GM18909 (cell line): Measurements from ENCODE around the gene TRPM2.
"Not testable (repeated sequence)": the region's sequence is repeated elsewhere in the genome, so short reads cannot be mapped to it uniquely, and the experiment has no call there.

Experiments
- ATAC-seq: cut with Tn5 transposase; IDR thresholded peaks from one replicate; pipeline ENCODE4 v1.9.1; 2021; ENCODE audit warnings: mild to moderate bottlenecking; ENCODE audit not compliant: unreplicated experiment, poor library complexity

Gene TRPM2

GRCh38 chr21:44351535-44352252, 1.7 kb upstream of the TRPM2 start:
- ATAC-seq: no peak

GRCh38 chr21:44352253-44352860, 1.1 kb upstream of the TRPM2 start:
- no peak for ATAC-seq

- no peak for ATAC-seq
Observed at GRCh38 chr21:44354001-44354405, 582 bp downstream of the TRPM2 start.

DNA sequence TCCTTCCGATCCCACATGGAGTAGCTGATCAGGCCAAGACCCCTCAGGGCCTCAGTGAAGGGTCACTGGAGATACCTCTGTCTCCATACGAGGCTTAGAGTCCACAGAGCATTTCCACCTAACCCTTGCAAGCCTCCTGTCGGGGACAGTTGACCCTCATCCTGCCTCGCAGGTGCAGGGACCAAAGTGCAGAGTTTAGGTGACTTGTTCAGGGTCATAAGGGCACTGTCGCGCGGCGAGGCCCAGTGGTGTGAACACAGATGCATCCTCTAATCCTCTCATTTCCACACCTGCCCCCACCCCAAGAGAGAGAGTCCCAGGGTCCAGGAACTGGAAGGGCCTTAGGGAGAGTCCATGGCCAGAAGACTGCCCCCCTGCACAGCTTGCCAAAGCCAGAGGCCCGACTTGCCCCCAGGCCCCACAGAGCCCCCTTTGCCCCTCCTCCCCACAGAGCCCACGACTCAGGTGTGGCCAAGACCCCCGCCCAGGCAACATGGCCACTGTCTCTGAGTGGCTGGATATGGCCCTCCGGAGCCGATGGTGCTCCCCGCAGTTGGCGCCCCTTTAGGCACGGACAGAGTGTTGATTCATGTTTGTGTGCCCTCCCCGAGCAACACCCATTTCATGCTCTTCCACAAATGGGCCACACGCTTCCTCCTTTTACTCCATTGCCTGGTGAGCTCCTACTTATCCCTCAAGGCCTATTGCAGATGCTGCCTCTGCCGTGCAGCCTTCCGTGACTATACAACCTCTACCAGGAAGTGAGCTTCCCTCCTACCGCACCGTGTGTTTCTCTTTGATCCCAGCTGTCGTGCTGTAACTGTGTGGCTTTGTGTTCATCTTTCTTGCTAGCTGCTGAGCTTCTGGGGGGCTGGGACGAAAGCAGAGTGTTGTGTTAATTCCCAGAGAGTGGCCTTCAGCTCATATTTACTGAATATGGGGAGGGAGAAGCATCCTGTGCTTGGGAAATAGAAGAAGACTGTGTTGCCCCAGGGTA, 1.7 kb downstream of the TRPM2 start:
- no peak for ATAC-seq

GRCh38 chr21:44356160-44356559, 2.7 kb downstream of the TRPM2 start:
- no peak for ATAC-seq

DNA sequence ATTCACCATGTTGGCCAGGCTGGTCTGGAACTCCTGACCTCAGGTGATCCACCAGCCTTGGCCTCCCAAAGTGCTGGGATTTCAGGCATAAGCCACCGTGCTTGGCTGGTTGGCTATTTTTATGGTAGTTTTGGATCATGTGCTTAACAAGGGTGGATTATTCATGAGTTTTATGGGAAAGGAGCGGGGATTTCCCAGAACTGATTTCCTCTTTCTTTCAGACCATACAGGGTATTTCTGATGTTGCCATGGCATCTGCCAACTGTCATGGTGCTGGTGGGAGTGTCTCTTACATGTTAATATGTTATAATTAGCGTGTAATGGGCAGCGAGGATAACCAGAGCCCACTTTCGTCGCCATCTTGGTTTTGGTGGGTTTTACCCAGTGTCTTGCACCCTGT, 3.2 kb downstream of the TRPM2 start:
- ATAC-seq: no peak

- ATAC-seq: no peak
Observed at GRCh38 chr21:44357064-44357837, 3.8 kb downstream of the TRPM2 start.

DNA sequence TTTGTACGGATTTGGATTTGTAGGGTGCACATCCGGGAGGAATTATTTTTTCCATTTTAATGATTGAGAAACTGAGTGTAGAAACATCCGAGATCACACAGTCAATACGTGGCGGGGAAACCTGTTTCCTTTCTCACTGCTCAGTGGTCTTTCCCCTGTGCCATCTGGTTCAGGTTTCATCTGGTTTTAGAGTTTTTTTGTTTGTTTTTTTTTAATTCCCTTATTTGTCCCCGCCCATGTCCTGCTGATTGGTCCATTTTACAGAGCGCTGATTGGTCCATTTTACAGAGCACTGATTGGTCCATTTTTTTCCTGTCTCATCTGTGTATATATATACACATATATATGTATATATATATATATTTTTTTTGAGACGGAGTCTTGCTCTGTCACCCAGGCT, 6.0 kb downstream of the TRPM2 start:
- ATAC-seq: no peak

GRCh38 chr21:44360159-44360558, 6.7 kb downstream of the TRPM2 start:
- no peak for ATAC-seq

DNA sequence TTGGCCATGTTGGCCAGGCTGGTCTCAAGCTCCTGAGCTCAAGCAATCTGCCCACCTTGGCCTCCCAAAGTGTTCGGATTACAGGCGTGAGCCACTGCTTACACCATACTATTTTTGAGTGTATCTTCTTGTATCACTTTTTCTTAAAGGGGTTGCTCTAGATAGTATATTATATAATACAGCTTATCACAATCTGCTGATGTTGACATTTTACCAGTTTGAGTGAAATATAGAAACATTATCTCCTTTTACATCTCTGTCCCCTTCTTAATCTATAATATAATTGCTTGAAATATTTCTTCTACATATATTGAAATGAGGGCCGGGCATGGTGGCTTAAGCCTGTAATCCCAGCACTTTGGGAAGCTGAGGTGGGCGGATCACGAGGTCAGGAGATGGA, 8.5 kb downstream of the TRPM2 start:
- not testable (repeated sequence) for ATAC-seq

DNA sequence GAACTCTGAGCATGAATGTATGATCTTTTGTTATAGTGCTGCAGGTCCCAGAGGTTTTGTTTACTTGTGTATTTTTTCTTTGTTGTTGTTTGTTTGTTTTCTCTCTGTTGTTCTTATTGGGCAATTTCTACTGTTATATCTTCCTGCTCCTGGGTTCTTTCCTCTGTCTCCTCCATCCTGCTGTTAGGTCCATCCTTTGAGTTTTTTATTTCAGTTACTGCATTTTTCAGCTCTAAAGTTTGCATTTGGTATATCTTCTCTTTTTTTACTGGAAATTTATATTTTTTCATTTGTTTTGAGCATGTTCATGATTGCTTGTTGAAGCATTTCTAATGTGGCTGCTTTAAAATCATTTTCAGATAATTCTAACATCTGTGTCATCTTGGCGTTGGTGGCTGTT, 9.9 kb downstream of the TRPM2 start:
- ATAC-seq: no peak

- no peak for ATAC-seq
Observed at GRCh38 chr21:44364151-44365053, 11.0 kb downstream of the TRPM2 start.

GRCh38 chr21:44365251-44365966, 12.0 kb downstream of the TRPM2 start:
- ATAC-seq: no peak

- ATAC-seq: no peak
Observed at GRCh38 chr21:44365967-44366585, 12.7 kb downstream of the TRPM2 start.

GRCh38 chr21:44366586-44367211, 13.3 kb downstream of the TRPM2 start:
- ATAC-seq: no peak

GRCh38 chr21:44368711-44369446, 15.5 kb downstream of the TRPM2 start:
- no peak for ATAC-seq
